HL-60 (cell line): ENCODE measurements around the gene IRF1.

Experiments used
- CTCF ChIP-seq: IDR thresholded peaks from one replicate; pipeline ENCODE4 v1.5.1; 2011; ENCODE audit warnings: low read length, control low read depth, inconsistent platforms; ENCODE audit not compliant: insufficient read depth
- POLR2AphosphoS5 ChIP-seq: IDR thresholded peaks from 2 replicates; pipeline ENCODE4 v1.6.1; 2012; ENCODE audit warnings: low read depth
- REST ChIP-seq: IDR thresholded peaks from 2 replicates; pipeline ENCODE4 v1.6.1; 2012; ENCODE audit warnings: low read depth; ENCODE audit not compliant: insufficient replicate concordance
- SPI1 ChIP-seq: IDR thresholded peaks from 2 replicates; pipeline ENCODE4 v1.6.1; 2012; ENCODE audit warnings: low read depth, mild to moderate bottlenecking, borderline replicate concordance

GRCh38 chr5:132446621-132447020, 44.0 kb downstream of the IRF1 start:
- TF ChIP-seq CTCF = no peak
- no peak for TF ChIP-seq SPI1
- no peak for TF ChIP-seq REST
- no peak for TF ChIP-seq POLR2AphosphoS5
